Glomerular visceral epithelial cell (primary cell): Measurements from ENCODE around the gene CA5A.
A peak's percentile ranks its signal among the peaks of the same experiment; 100 is the strongest.
"Not testable (repeated sequence)": the region's sequence is repeated elsewhere in the genome, so short reads cannot be mapped to it uniquely, and the experiment has no call there.

Experiments used
- DNase-seq: peaks from one replicate; pipeline ENCODE4 v3.0.0-alpha.2; 2016; ENCODE audit errors: extremely low spot score

CA5A gene

DNA sequence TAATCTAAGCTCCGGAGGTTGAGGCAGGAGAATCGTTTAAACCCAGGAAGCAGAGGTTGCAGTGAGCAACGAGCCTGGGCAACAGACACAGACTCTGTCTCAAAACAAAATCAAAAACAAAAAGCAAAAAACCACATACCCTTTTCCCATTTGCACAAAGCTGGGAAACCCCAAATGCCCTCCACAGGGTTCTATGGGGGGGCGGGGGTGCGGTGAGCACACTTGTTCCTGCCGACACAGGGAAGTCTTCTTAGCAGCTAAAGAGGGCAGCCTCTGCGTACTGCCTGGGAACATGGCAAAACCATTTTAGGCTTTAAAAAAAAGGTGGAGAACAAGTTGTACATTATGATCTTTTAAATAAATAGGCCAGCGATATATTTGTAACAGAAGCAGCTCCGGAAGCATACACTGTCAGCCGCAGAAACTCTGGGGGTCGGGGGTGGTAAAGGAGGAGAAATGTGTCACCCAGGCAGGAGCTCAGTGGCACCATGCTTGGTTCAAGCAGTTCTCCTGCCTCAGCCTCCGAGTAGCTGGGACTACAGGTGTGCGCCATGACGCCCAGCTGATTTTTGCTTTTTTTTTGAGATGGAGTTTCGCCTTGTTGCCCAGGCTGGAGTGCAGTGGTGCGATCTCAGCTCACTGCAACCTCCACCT is 70.3 kb downstream of the CA5A start:
- not testable (repeated sequence) for DNase-seq

DNA sequence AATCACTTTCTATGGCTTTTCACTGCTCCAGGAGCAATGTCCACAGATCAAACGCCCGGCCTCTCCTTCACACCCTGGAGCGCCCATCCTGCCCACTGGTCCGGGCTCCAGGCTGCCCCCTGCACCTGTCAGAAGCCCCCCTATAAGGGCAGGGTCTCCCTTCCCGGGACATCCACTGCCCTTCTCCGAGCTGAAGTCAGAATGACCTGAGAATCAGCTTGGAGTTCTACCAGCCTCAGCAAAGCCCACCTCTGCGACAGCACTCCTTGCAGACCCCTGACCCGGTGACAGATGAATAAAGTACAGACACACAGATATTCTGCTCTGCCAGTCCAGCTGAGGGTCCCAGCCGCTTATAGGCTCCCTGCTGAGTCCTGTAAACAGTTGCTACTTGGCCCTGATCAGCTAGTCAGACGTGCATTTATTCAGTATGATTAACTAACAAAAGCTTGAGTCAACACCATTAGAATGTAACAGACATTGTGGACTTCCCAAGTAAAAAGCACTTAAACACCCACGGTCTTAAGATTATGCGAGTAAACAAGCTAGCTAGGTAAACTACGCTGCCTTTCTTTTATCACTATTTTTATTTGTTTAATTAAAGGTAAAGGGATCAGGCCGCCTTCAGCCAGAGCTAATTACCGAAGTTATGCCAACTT is 71.9 kb downstream of the CA5A start:
- DNase-seq, result no peak

DNA sequence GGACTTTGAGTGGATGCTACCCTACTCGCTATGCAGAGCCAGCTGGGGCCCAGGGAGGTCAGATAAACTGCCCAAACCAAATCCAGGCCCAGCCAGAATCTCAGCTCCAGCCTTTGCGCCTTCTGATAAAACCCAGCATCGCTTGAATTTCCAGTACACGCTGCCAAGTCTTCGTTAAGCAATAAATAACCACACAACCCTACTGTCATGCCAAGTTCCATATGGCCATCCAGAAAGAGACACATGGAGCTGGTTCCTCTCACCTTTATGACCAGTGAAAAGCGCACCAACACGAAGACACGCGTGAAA is 73.0 kb downstream of the CA5A start:
- not testable (repeated sequence) for DNase-seq

DNA sequence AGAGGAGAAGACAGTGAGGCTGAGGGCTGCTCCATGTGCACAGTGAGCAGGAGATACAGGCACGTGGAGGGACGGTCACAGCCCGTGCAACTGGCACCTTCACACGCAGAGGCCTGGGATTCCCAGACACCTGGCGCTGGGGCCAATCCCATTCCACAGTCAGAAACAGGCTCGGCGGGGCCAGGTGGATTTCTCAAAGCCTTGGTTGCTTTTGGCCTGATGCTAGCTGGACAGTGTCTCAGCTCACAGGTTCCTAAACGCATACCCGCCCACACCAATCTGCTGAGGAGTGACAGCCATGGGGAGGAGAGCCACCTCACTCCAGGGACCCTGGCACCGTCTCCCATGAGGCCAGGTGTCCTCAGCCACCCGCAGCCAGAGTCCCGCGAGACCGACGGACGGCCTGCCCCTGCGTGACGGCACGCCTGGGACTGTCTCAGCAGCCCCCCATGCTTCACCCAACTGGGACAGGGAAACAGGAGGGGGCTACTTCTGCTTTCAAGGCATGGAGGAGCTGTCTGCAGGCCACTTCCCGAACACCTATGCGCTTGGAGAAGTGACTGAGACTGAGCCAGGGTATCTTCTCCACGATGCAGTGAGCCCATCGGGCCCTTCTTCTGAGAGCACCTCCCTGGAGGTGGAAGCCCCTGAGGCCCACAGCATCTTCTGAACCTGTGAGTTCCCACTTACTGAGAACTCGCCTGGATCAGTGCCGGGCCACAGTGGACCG is 73.6 kb downstream of the CA5A start:
- DNase-seq, result not testable (repeated sequence)

- DNase-seq, result not testable (repeated sequence)
Observed at GRCh38 chr16:87861300-87862099, 74.8 kb downstream of the CA5A start.

DNA sequence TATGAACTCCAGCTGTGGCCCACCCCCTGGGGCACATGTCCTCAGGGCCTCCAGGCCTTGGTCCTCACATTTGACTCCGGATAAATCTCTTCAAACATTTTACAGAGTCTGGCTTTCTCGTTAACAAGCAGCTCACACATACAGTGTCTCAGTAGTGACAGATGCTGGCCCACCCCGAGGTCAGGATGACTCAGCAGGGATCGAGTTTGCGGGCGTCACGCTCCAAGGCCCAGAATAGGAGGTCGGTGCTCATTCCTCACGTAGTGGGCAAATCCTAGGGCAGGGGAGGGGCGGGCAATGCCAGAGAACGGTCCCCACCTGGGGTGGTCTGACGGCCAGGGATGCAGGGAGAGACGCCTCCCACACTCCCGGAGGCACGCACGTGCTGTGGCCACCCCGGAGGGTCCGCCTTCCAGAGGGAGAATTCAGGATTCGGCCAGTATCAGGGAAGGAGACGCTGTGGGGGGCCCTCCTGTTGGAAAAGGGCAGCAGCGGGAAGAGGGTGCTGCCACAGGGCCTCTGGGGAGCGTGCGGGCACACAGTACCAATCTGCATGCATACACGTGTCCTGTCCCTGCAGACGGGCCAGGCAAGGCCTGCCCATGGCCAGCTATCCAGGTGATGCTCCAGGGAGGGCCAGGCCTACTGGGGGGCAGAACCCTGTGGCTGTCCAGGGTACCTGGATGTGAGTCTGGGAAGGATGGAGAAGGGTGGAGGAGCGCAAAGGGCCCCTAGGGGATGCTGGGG is 75.6 kb downstream of the CA5A start:
- peak; percentile 91 for DNase-seq

GRCh38 chr16:87858151-87858993 is 78.0 kb downstream of the CA5A start:
- not testable (repeated sequence) for DNase-seq

- no peak for DNase-seq
Observed at GRCh38 chr16:87856791-87857228, 79.5 kb downstream of the CA5A start.

DNA sequence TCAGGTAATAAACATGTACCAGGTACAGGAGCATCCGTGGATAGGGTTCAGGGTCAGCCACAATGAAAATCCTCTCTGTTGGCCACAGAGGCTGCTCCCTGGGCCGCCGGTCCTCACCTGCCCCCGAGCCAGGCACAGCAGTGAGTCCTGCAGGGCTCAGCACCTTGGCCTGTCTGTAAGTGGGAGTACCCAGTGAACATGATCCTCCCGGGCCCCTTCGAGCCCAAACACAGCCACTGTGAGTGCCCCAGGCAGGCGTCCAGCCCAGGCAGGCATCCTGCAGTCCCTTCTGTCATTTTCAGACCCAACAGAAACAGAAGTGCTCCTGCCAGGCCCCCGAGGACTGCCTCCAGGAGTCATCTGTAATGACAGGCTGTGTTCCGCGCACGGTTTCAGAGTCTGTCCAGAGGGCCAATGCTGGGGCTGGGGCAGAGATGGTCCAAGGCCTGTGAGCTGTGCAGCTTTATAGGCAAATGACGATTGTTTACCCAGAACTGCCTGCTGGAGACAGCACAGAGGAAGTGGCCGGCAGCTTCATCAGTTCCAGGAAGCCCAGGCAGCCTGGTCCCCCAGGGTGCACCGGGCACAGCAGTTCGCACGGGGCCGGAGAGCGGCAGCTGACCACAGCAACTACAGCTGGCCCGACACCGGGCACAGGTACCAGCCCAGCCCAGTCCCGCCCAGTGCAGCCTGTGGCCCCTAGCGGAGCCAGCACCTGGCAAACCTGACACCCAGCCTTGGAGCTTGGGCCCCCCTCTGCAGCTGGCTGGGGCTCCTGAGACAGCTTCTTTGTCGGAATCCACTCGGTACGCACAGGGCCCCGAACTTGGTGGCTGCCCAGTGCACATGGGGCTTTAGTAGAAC is 80.2 kb downstream of the CA5A start:
- peak; percentile 54 for DNase-seq

DNA sequence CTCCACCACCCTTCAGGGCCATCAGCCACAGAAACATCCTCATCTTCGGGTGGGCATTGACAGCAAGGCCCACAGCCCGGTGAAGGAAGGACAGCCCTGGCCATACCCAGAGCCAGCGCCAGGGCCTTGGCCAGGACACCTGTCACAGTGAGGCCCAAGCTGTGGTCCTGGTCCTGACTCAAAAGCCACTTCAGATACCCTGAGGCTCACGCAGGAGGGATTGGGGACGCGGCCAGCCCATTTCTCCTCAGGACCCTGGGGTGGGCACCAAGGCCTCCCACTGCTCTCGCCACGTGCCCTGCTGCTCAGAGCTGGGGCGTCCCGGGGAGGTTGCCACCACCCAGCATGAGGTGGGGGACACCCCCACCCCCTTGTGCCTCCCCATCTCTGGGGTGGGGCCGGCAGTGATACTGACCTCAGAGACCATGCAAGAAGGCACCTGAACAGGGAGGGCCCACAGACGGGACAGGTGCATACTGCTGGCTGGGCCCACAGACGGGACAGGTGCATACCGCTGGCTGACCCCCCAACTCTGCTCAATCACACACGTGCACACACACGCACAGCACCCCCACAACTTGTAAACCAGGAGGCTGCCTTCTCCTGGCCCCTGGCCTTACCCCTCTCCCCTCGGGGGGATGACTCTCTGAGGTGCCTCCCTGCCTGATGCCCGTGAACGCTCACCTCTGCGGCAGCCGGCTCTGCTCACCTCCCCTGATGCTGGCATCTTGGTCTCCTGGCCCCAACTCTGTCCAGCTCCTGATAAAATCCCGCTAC is 81.2 kb downstream of the CA5A start:
- no peak for DNase-seq

- DNase-seq, result no peak
Observed at GRCh38 chr16:87854053-87854906, 82.0 kb downstream of the CA5A start.

DNA sequence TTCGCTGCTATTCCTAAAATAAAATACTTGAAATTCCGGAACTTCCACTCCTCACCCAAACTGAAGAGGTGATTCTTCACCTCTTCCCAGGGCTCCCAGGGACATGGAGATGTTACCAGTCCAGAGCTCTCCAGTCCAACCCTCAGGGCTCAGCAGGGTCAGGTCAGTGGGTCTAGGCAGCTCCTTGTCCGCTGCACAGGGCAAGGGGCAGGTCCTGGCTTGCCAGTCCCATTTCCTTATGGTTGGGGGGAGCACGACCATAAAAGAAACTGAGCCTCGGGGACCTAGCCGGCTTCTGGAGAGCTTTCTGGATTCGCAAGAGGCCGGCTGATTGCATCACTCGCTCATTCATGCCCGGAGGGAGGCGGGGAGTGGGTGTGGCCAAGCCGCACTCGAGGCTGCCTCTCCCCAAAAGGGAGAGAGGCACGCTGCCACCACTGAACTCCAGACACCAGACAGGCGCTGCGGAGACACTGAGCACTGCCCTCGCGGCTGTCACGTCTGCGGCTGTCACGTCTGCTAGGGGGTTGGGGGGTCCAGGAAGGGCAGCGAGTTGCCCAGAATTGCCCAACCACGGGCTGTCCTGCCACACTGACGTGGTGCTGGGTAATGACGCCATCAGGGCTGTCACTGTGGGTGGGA is 82.8 kb downstream of the CA5A start:
- DNase-seq, result peak; percentile 66

DNA sequence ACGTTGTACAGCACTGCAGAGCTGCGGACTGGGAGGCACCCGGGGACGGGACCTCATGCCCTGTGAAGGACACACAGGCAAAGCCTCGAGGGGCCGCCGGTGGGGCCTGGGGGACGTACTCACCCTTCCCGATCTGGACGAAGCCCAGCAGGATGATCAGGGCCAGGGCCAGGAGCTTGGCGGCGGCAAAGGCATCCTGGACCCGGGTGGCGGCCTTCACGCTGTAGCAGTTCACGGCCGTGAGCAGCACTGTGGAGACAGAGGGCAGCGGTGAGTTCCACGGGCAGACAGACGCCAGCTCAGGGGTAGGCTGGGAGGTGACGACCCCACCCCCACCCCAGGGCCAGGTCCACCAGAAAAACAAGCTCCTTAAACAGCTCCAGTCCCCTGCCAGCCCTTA is 84.7 kb downstream of the CA5A start:
- no peak for DNase-seq

DNA sequence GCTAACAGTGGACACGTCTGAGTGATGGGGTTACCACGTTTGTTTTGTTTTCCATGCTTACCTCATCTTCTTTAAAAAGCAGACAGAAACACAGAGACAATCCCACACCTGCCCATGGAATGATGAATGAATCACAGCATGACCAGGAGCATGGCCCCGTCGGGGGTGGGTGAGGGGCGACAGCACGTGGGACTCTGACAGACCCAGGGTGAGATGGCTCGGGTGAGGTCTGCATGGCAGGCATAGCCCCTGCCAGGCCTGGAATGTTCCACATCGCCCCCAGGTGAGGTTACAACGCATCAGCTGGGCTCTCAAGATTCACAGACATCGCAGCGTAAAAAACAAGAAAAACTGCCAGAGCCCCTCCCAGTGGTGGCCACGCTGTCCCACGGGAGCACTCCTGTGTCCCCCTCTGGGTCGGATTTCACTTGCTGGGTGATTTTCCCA is 85.2 kb downstream of the CA5A start:
- DNase-seq, result peak; percentile 12

GRCh38 chr16:87850009-87851006 is 86.0 kb downstream of the CA5A start:
- DNase-seq, result peak; percentile 51

GRCh38 chr16:87849419-87850008 is 86.8 kb downstream of the CA5A start:
- no peak for DNase-seq
